ENCODE data around the gene LARP4B. TPM values are rescaled to one million over a fixed set of nuclear protein-coding genes. Genes with fewer than 3 reads are reported as not detected.

LARP4B gene
- total RNA-seq, 1 donor from 2014 or later, result 125 TPM

DNA sequence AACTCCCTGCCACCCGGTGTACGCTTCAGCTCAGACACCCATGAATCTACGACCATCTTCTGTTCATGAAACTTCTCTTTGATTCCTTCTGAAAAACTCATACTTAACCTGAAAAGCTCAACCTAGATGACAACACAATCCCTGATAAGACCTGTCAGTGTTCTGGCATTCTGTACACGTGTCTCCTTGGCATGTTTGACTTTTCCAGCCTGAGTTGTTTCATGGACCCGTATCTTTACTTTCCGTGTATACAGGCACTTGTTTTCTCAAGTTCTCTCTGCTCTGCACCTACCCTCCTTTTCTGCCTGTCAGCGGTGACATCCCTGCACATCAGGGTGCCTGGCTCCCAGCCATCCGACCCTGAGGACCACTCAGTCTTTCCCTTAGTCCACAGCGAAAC is 103.3 kb downstream of the LARP4B start:
- DNase-seq (ENCODE audit: low spot score), result no peak

DNA sequence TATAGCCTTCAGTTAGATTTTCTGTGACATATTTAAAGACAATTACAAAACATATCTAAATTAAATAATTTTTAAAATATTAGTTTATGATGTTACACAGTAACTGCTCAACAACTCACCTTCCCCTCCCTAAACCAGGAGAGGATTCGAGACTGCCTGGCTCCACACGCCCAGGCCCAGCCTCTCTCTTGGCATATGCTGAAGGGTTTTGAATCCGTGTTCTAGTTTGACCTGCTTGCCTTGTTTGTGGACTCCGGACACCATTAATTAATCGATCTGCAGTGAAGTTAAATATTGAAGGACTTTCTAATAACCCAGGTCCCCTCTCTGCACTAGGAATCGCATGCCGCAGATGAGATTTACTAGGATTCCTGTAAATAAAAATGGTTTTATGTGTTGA is 106.6 kb downstream of the LARP4B start:
- no peak for DNase-seq (ENCODE audit: low spot score)

GRCh38 chr10:824497-824896 is 107.0 kb downstream of the LARP4B start:
- no peak for DNase-seq (ENCODE audit: low spot score)

DNA sequence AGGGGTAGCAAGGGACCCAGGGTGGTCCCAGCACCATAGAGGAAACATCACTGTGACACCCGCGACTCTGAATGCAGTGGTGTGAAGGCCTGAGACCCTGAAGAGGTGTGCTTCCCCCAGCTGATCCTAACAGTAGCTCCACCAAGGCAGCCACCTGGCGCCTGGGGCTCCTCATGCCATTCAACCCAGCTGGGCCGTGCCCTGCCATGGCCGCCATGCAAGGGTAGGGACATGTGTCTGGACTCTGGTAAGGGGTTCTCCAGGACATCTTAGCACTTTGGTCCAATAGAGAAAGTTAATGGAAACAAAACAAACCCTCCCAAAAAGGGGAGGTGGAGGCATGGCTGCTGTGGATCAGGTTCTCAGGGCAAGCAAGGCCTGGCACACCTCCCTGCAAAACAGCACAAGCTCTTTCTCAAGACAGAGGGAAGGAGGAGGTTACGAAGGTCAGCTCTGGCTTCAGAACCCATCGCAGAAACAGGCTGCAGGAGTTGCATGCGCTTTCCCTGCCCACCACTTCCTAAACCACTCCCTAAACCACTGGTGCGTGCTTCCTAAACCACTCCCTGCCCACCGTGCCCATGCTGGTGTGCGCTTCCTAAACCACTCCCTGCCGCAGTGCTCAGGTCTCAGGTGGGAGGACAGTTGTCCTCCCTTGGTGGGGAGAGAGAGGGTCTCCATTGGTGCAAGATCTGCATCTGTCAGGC is 108.7 kb downstream of the LARP4B start:
- no peak for DNase-seq (ENCODE audit: low spot score)

- DNase-seq (ENCODE audit: low spot score), result no peak
Measured at GRCh38 chr10:822197-822596, 109.3 kb downstream of the LARP4B start.

GRCh38 chr10:821322-821721 is 110.2 kb downstream of the LARP4B start:
- DNase-seq (ENCODE audit: low spot score), result no peak

- DNase-seq (ENCODE audit: low spot score), result no peak
Measured at GRCh38 chr10:819816-820215, 111.7 kb downstream of the LARP4B start.

GRCh38 chr10:819326-819725 is 112.2 kb downstream of the LARP4B start:
- no peak for DNase-seq (ENCODE audit: low spot score)

DNA sequence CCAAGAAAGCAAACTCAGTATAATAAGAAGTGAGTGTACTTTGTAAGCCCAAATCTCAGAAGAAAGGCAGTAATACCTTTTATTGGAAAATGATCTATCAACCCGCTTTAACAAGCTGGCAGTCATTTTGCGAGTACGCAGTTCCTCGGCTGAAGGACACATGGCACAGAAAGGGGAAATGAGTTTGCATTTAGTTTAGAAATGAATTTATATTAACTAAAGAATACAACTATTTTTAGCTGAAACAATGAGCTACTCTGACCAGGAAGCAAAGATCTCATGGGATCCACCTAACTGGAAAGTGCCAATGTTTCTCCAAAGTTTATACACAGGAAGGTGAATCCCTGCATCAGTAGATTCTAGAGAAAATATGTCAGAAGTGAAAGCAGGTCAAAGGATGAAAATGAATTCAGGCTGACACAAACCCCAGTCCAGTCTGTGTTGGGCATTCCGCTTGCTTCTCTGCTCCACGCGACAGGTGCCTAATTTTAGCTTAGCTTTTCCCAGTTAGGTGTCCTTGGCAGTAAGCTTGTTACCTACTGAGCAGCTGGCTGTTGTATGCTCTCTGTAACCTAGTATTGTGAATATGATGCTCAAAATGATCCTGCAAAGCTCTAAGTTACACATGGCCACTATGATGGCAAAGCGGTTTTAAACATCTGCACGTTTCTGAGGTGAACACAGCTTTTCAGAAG is 112.8 kb downstream of the LARP4B start:
- DNase-seq (ENCODE audit: low spot score), result no peak

DNA sequence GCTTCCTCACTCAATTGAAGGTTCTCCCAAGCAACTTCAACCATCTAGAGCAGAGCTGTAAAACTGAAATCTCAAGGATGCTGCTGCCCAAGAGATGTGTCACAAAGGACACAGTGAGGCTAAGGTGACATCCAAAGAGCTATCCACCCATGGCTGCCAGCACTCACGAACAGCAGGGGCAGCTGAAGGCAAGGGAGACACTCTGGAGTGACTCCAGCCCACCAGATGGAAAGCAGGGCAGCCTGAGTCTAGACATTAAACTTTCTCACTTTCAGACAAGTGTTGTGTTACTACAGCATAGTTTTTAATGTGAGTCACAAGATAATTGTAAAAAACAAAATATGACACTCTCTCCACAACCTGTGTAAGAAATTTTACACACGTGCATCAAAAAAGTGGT is 113.5 kb downstream of the LARP4B start:
- DNase-seq (ENCODE audit: low spot score), result no peak

DNA sequence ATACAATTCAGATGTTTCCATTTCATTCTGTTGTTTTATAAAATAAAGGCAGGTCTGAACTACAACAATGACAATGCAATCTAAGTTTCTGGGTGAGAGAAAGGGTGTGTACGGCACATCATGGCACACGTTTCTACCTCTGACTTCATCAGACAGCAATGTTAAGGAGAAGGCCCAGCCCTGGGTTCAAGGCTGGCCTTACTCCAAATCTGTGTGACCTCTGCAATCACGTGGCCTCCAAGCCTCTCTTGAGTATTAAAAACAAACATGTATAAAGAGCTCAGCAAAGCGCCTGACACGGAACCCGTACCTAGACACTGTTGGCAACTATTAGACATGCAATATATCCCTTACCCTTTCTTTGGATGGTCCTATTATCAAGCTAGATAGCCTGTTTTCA is 114.1 kb downstream of the LARP4B start:
- DNase-seq (ENCODE audit: low spot score), result no peak

DNA sequence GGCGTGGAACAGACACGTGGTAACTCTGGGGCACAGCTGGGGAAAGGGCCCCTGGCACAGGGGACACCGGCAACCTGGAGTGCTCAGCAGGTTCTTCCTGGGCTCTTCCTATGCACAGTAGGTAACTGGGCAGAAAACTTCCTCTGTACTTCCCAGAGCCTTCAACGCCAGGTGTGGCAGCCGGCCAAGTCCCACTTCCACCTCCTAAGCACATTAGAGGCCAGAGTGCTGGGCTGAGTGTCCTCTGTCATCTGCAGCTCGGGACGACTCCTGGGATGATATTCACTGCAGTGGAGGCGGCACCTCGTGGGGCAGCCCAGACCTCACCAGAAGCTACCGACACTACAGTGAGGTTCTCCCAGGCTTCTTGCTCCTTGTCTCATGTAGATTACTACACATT is 114.5 kb downstream of the LARP4B start:
- no peak for DNase-seq (ENCODE audit: low spot score)

DNA sequence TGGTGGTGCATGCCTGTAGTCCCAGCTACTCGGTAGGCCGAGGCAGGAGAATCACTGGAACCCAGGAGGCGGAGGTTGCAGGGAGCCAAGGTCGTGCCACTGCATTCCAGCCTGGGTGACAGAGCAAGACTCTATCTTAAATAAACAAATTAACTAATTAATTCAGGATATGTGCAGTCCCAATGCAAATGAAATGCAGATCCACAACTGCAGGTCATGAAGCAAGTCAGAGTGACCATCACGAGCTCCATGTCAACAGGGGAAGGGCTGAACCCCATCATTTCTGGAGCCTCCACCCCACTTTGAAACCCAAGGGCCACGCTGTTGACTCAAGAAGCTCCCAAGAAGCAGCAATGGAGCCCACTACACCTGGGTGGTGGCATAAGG is 115.4 kb downstream of the LARP4B start:
- no peak for DNase-seq (ENCODE audit: low spot score)

- no peak for DNase-seq (ENCODE audit: low spot score)
Measured at GRCh38 chr10:815338-816090, 116.0 kb downstream of the LARP4B start.

DNA sequence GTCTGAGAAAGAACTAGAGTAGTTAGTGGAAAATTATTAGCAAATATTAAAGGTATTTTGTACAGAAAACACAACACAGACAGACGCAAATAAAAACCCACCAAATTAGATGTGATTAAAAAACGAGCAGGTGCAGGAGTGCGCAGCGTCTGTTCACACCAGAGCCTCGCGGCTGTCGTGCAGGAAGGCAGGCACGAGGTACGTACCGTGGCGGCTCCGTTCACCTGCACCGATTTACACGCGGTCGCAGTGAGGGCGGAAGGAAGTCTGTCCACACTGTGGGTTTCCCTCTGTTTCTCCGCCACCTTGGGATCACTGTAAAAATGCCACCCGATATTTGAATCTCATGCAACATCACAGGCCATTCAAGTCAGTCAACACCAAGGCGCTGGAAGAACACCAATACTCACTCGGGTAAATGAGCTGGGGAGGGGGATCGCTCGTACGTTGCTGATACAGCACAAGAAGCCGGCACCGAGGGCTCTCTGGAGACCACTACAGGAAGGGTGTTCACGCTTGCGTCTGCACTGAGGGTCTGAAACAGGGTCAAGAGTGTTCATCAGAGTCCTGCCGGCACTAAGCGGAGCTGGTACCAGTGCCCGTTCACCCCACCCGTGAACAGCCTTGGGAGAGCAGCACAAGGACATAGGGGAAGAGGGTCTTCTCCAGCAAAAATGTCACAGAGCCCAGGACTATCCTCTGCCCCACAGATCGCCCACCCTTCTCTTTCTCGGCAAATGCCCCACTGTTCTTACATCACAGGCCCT is 116.8 kb downstream of the LARP4B start:
- DNase-seq (ENCODE audit: low spot score), result no peak

DNA sequence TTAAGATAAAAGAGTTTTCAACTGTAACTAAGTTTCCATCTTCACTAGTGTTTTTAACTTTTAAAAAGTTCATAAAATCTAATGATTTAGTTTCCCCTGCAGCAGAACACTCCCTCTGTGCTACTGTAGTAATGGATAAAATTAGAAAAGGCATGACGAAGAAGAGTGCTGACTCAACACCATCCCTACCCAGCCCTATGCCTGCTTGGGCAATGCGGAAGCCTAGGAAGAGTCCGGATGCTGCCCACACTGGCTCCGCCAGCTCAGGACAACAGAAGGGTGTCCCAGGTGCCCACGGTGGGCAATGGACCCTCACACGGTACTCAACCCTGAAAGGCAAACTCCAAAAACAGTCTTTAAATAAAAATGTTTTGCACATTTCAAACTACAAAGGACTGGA is 118.2 kb downstream of the LARP4B start:
- DNase-seq (ENCODE audit: low spot score), result no peak

DNA sequence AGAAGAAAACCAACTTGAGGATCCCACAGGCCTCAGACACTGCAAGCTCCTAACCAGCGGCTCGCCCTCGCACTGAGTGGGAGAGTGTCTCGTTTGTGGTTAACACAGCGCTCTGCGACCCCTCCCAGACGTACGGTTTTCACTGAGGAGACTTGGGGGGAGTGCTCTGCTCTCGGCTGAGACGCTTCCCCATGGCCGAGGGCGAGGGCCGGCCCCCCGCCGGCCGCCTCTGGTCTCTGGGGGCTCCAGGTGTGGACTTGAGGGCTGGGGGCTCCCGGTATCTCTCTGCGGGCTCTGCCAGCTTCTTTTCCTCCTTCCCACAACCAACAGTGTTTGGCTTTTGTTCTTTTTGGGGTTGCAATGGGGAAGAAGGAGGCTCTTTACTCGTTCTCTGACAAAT is 118.7 kb downstream of the LARP4B start:
- no peak for DNase-seq (ENCODE audit: low spot score)

GRCh38 chr10:811379-812175 is 119.9 kb downstream of the LARP4B start:
- no peak for DNase-seq (ENCODE audit: low spot score)

GRCh38 chr10:810351-810846 is 121.1 kb downstream of the LARP4B start:
- DNase-seq (ENCODE audit: low spot score), result no peak

GRCh38 chr10:809671-810350 is 121.7 kb downstream of the LARP4B start:
- DNase-seq (ENCODE audit: low spot score), result no peak

- no peak for DNase-seq (ENCODE audit: low spot score)
Measured at GRCh38 chr10:807958-808353, 123.5 kb downstream of the LARP4B start.

Data from ureter (tissue), 1 donor.